GM19468 (cell line): ENCODE measurements around the gene NOTO.

ENCODE experiments used
- ATAC-seq: cut with Tn5 transposase; IDR thresholded peaks from one replicate; pipeline ENCODE4 v1.9.1; 2021; ENCODE audit warnings: mild to moderate bottlenecking, moderate library complexity, moderate number of reproducible peaks; ENCODE audit not compliant: unreplicated experiment; ENCODE audit errors: extremely low read depth

The NOTO gene

DNA sequence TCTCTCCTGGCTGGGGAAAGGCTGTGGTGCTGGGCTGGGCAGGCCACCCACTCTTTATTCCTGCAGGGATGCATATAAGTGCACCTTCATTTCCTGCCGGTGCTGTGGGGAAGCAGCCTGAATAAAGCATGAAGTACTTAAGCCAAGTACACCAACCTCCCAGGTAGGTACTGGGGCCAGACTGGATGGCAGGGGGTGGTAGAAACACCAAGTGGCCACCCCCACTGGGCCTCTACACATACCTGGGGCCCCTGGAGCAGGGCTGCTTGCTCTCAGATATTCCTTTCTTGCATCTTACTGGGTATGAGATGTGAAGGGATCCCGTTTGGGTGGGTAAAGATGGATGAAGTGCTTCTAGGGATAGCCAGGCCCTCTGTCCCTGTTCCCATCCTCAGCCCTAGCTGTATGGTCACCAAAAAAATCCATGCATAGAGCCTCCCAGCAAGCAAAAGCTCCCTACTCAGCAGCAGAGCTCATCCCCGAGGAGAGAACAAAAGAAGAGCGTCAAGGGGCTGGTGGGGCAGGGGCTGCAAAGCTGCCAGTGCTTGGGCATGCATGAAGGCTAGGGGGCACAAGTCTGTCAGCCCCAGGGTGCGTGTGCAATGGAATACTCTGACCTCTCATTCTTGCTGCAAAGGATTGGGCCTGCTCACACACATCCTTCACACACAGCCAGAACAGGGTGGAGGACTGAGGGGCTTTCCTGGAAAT is 53.7 kb downstream of the NOTO start:
- ATAC-seq: no peak

DNA sequence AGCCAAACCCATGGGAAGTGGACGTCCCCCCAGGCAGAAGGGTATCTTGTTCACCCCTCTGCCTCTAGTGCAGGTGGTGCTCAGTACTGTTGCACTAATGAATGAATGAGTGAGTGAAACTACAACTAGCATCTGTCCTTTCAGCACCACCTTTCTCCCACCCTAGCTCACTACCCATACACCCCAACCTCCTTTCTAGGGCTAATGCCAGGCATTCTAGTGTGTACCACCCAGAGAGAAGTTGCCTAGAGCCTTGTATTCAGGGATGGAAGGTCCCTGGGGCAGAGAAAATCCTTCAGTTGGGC is 54.2 kb downstream of the NOTO start:
- no peak for ATAC-seq

GRCh38 chr2:73257021-73257420 is 54.6 kb downstream of the NOTO start:
- no peak for ATAC-seq

- no peak for ATAC-seq
Observed at GRCh38 chr2:73257425-73258125, 55.2 kb downstream of the NOTO start.

DNA sequence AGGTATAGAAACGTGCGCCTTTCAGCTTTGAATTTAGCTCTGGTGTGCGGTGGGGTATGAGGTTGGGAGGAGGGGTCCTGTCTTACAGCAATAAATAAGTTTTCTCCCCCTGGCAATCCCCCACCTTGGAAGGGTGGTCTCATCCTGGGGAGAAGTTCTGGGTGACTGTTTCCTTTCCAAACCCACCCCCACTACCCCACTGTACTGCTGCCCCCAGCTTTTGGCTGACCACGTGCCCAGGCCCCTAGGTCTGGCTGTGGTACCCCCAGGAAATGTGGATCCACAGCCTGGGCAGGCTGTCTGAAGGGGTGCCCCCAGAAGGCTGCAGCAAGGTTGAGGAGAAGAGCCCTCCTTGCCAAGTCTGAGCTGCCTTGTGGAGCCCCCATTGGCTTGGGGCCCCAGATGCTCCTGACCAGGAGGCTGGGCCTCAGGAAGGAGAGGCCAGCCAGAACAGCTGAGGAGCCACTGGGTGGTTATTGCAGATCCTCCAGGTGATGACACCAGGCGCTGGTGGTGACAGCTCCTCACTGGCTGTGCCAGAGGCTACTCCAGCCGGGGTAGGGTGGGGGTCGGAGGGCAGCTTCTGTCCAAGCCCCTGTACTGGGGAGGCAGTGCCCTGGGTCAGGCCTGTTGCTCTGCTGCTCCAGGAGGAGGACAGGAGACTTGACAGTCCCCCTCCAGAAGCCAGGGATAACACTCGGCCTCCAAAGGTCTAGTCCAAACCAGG is 56.0 kb downstream of the NOTO start:
- no peak for ATAC-seq

GRCh38 chr2:73258913-73259215 is 56.5 kb downstream of the NOTO start:
- no peak for ATAC-seq

GRCh38 chr2:73259276-73259675 is 56.9 kb downstream of the NOTO start:
- ATAC-seq: no peak

GRCh38 chr2:73259704-73260337 is 57.4 kb downstream of the NOTO start:
- no peak for ATAC-seq

- ATAC-seq: no peak
Observed at GRCh38 chr2:73260338-73260984, 58.1 kb downstream of the NOTO start.
